Neuronal stem cell (in vitro differentiated cells): ENCODE results near the gene TRPC4AP.

Experiments used
- DNase-seq: peaks from one replicate; pipeline ENCODE4 v3.0.0-alpha.2; 2013; ENCODE audit warnings: low spot score
- H2AFZ ChIP-seq: one replicate; pipeline ENCODE4 v1.6.1; 2013; ENCODE audit warnings: mild to moderate bottlenecking, low read length, inconsistent platforms
- H2AK5ac ChIP-seq: 2 replicates; pipeline ENCODE4 v1.6.1; 2013; ENCODE audit warnings: low read depth, mild to moderate bottlenecking, inconsistent platforms, low read length, moderate library complexity, mixed read lengths
- H2BK120ac ChIP-seq: 2 replicates; pipeline ENCODE4 v1.6.1; 2013; ENCODE audit warnings: low read depth, mild to moderate bottlenecking, inconsistent platforms, low read length, moderate library complexity, mixed read lengths
- H2BK12ac ChIP-seq: one replicate; pipeline ENCODE4 v1.6.1; 2013; ENCODE audit warnings: low read length, inconsistent platforms
- H2BK15ac ChIP-seq: 2 replicates; pipeline ENCODE4 v1.6.1; 2013; ENCODE audit warnings: mild to moderate bottlenecking, low read length, inconsistent platforms, mixed read lengths
- H2BK5ac ChIP-seq: one replicate; pipeline ENCODE4 v1.6.1; 2013; ENCODE audit warnings: inconsistent platforms, mild to moderate bottlenecking, low read length, moderate library complexity
- H3K14ac ChIP-seq: one replicate; pipeline ENCODE4 v1.6.1; 2013; ENCODE audit warnings: low read length, inconsistent platforms
- H3K18ac ChIP-seq: 2 replicates; pipeline ENCODE4 v1.6.1; 2013; ENCODE audit warnings: low read length, inconsistent platforms
- H3K23ac ChIP-seq: 2 replicates; pipeline ENCODE4 v1.6.1; 2013; ENCODE audit warnings: low read depth, mild to moderate bottlenecking, mixed read lengths, low read length, inconsistent platforms; ENCODE audit not compliant: poor library complexity
- H3K27ac ChIP-seq: replicated peaks from 3 replicates; pipeline ENCODE4 v1.5.1; 2013; ENCODE audit warnings: low read length, inconsistent platforms
- H3K27me3 ChIP-seq, 3 experiments: 2 replicates each; pipeline ENCODE4 v1.6.1; 2013; ENCODE audit warnings: low read length in 3 of 3, mild to moderate bottlenecking in 2 of 3, inconsistent platforms in 1 of 3, low read depth in 1 of 3, mixed read lengths in 1 of 3, moderate library complexity in 1 of 3; ENCODE audit not compliant: control insufficient read depth in 3 of 3, insufficient read depth in 3 of 3
- H3K36me3 ChIP-seq, 2 donors: replicated peaks in 1 of 2; 2 replicates each; pipeline ENCODE4 v1.6.1; 2013; ENCODE audit warnings: low read length in 2 of 2; ENCODE audit not compliant: control insufficient read depth in 2 of 2, insufficient read depth in 2 of 2
- H3K4ac ChIP-seq: 2 replicates; pipeline ENCODE4 v1.6.1; 2013; ENCODE audit warnings: inconsistent platforms, mild to moderate bottlenecking, low read length, moderate library complexity
- H3K4me1 ChIP-seq, 2 donors: 1 replicate in 1 of 2; 2 replicates in 1 of 2; pipeline ENCODE4 v1.6.1; 2013; ENCODE audit warnings: low read length in 2 of 2, low read depth in 1 of 2; ENCODE audit not compliant: control insufficient read depth in 2 of 2, insufficient read depth in 1 of 2
- H3K4me2 ChIP-seq: one replicate; pipeline ENCODE4 v1.6.1; 2013; ENCODE audit warnings: mild to moderate bottlenecking, low read length, inconsistent platforms; ENCODE audit not compliant: insufficient read depth, poor library complexity, severe bottlenecking
- H3K4me3 ChIP-seq, 2 donors: 2 replicates each; pipeline ENCODE4 v1.5.1; 2013; ENCODE audit warnings: low read length in 2 of 2, mild to moderate bottlenecking in 2 of 2, inconsistent platforms in 1 of 2, moderate library complexity in 1 of 2
- H3K79me1 ChIP-seq: one replicate; pipeline ENCODE4 v1.6.1; 2013; ENCODE audit warnings: low read depth, mild to moderate bottlenecking, inconsistent platforms, low read length, moderate library complexity
- H3K9ac ChIP-seq: one replicate; pipeline ENCODE4 v1.6.1; 2013; ENCODE audit warnings: mild to moderate bottlenecking, low read depth, low read length, inconsistent platforms; ENCODE audit not compliant: poor library complexity
- H3K9me3 ChIP-seq, 2 donors: replicated peaks in 1 of 2; 2 replicates each; pipeline versions ENCODE3 to v1.6.1; 2013; ENCODE audit warnings: low read length in 2 of 2, mild to moderate bottlenecking in 2 of 2, inconsistent platforms in 1 of 2, low read depth in 1 of 2, mixed read lengths in 1 of 2, moderate library complexity in 1 of 2; ENCODE audit not compliant: control insufficient read depth in 2 of 2, insufficient read depth in 1 of 2
- H4K8ac ChIP-seq: one replicate; pipeline ENCODE4 v1.6.1; 2013; ENCODE audit warnings: low read depth, mild to moderate bottlenecking, inconsistent platforms, low read length, moderate library complexity
- H4K91ac ChIP-seq: one replicate; pipeline ENCODE4 v1.6.1; 2013; ENCODE audit warnings: low read length, low read depth, mild to moderate bottlenecking, inconsistent platforms; ENCODE audit not compliant: poor library complexity
- WGBS, 2 donors: extraction: QIAGEN DNeasy Blood & Tissue Kit; methylation state at CpG; one replicate each; pipeline ENCODE4 v1.1.7; 2013; ENCODE audit warnings: missing lambda C conversion rate in 2 of 2, mixed read lengths in 1 of 2; ENCODE audit not compliant: insufficient read length in 2 of 2, insufficient replicate concordance in 1 of 2; ENCODE audit errors: extremely low coverage in 2 of 2; 5-methylcytosine and 5-hydroxymethylcytosine counted together

The TRPC4AP gene

DNA sequence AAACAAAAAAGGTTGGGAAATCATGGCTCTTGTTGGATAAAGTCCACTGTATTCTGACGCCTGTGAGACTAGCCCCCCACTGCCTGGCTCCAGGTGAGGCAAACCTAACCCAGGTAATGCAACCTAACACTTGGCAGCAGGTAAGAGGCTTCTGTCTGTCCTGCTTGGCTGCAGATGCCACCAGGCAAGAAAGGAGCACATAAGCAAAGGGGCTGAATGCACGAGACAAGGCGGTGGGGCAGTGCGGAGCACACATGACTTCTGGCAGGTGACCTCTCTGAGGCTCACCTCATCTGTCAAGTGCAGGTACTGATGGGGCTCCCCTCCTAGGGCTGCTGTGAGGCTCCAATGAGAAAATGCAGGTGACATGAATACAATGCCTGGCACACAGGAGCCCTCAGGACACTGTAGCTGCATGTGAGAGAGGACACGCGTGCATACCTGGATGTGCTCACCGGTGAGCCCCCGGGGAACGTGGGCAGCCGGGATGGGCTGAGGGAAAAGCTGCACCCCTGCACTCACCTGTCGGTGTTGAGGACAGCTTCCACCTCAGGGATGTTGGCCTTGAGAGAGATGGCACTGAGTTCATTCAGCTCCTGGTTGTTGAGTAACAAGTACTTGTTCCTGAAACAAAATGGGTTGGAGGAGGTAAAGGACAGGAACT lies 82.8 kb downstream of the TRPC4AP start:
- Histone ChIP-seq H3K36me3 (peaks cover 68 to 97% of the 10 kb centered on the region in 2 donors), H2AFZ (no peak overlapping the region), H3K27ac (no peak overlapping the region), H3K14ac (no peak overlapping the region), H3K4me3 (no peak overlapping the region), H3K9ac (peak overlapping the region; percentile 30), H4K91ac (no peak overlapping the region), H3K4ac (no peak overlapping the region), H3K9me3 (no peaks in the 10 kb centered on the region), H2BK120ac (no peak overlapping the region), H3K27me3 (no peaks in the 10 kb centered on the region), H2BK15ac (no peak overlapping the region), H3K4me2 (no peak overlapping the region), H3K23ac (no peak overlapping the region), H2BK12ac (no peak overlapping the region), H3K18ac (no peak overlapping the region), H3K4me1 (no peaks in the 10 kb centered on the region), H4K8ac (no peak overlapping the region), H2AK5ac (no peak overlapping the region), H3K79me1 (peaks cover 4% of the 10 kb centered on the region), H2BK5ac (no peak overlapping the region)
- no peak for DNase-seq
- WGBS, 2 donors: no CpG with 5 or more reads among the region's 11 CpGs

- no peak overlapping the region for H3K18ac ChIP-seq
- H4K91ac ChIP-seq: no peak overlapping the region
- H2BK120ac ChIP-seq: no peak overlapping the region
- peaks cover 77 to 97% of the 10 kb centered on the region in 2 donors for H3K36me3 ChIP-seq
- H3K27me3 ChIP-seq: no peaks in the 10 kb centered on the region
- H3K9me3 ChIP-seq: no peaks in the 10 kb centered on the region
- H3K14ac ChIP-seq: no peak overlapping the region
- WGBS, 2 donors: no CpG with 5 or more reads among the region's 14 CpGs
- no peak overlapping the region for H3K9ac ChIP-seq
- no peak overlapping the region for H3K4me3 ChIP-seq
- no peak overlapping the region for H3K4ac ChIP-seq
- no peak overlapping the region for H2AK5ac ChIP-seq
- H2BK12ac ChIP-seq: no peak overlapping the region
- no peak overlapping the region for H4K8ac ChIP-seq
- no peak overlapping the region for H2BK5ac ChIP-seq
- no peak overlapping the region for H2BK15ac ChIP-seq
- DNase-seq: no peak
- H3K27ac ChIP-seq: no peak overlapping the region
- no peak overlapping the region for H3K23ac ChIP-seq
- no peak overlapping the region for H2AFZ ChIP-seq
- no peak overlapping the region for H3K4me2 ChIP-seq
- peaks cover 4% of the 10 kb centered on the region for H3K79me1 ChIP-seq
- H3K4me1 ChIP-seq: no peaks in the 10 kb centered on the region
Measured at GRCh38 chr20:35008411-35009342, 83.9 kb downstream of the TRPC4AP start.

- H3K9me3 ChIP-seq: no peaks in the 10 kb centered on the region
- H3K4me1 ChIP-seq: no peaks in the 10 kb centered on the region
- H4K8ac ChIP-seq: no peak overlapping the region
- H2AFZ ChIP-seq: no peak overlapping the region
- H3K14ac ChIP-seq: no peak overlapping the region
- no CpG with 5 or more reads among the region's 12 CpGs for WGBS, 2 donors
- no peak overlapping the region for H3K4me2 ChIP-seq
- H2BK15ac ChIP-seq: no peak overlapping the region
- H3K4me3 ChIP-seq: no peak overlapping the region
- no peak for DNase-seq
- no peak overlapping the region for H2BK120ac ChIP-seq
- H3K9ac ChIP-seq: no peak overlapping the region
- H2BK5ac ChIP-seq: no peak overlapping the region
- H3K23ac ChIP-seq: peak overlapping the region; percentile 8
- H3K27me3 ChIP-seq: no peaks in the 10 kb centered on the region
- H3K27ac ChIP-seq: no peak overlapping the region
- H3K4ac ChIP-seq: no peak overlapping the region
- no peak overlapping the region for H3K18ac ChIP-seq
- no peak overlapping the region for H2AK5ac ChIP-seq
- H4K91ac ChIP-seq: no peak overlapping the region
- peaks cover 78 to 97% of the 10 kb centered on the region in 2 donors for H3K36me3 ChIP-seq
- no peak overlapping the region for H2BK12ac ChIP-seq
- peaks cover 4% of the 10 kb centered on the region for H3K79me1 ChIP-seq
Measured at GRCh38 chr20:35007891-35008290, 84.7 kb downstream of the TRPC4AP start.

- no peak overlapping the region for H2AK5ac ChIP-seq
- H3K9me3 ChIP-seq: no peaks in the 10 kb centered on the region
- H3K27me3 ChIP-seq: no peaks in the 10 kb centered on the region
- no peak overlapping the region for H2BK12ac ChIP-seq
- H3K4me2 ChIP-seq: no peak overlapping the region
- H3K79me1 ChIP-seq: peaks cover 4% of the 10 kb centered on the region
- no peak overlapping the region for H2BK120ac ChIP-seq
- no peak overlapping the region for H2AFZ ChIP-seq
- no peak overlapping the region for H3K4ac ChIP-seq
- H3K23ac ChIP-seq: peak overlapping the region; percentile 34
- H3K27ac ChIP-seq: no peak overlapping the region
- DNase-seq: no peak
- H2BK15ac ChIP-seq: no peak overlapping the region
- no peaks in the 10 kb centered on the region for H3K4me1 ChIP-seq
- H3K36me3 ChIP-seq: peaks cover 78 to 97% of the 10 kb centered on the region in 2 donors
- no peak overlapping the region for H3K4me3 ChIP-seq
- H3K9ac ChIP-seq: no peak overlapping the region
- H4K91ac ChIP-seq: no peak overlapping the region
- WGBS, 2 donors: no CpG with 5 or more reads among the region's 9 CpGs
- H4K8ac ChIP-seq: no peak overlapping the region
- H2BK5ac ChIP-seq: no peak overlapping the region
- no peak overlapping the region for H3K14ac ChIP-seq
- H3K18ac ChIP-seq: no peak overlapping the region
Measured at GRCh38 chr20:35007413-35007812, 85.2 kb downstream of the TRPC4AP start.
